Caco-2 (cell line): ENCODE measurements around the gene HS3ST4. TPM values are rescaled to one million over a fixed set of nuclear protein-coding genes. Genes with fewer than 3 reads are reported as not detected.

Source experiments
- BruUV-seq: library from RNA; stranded (reverse); fragments of 400-500 nt; replicated peaks from 2 replicates; lab custom pipeline; 2021; lab: Mats Ljungman, UMichigan
- CTCF ChIA-PET: fragments of 300-600 bp; sonication (Branson Sonifier 250); formaldehyde crosslinking; loops from one replicate; lab custom pipeline; 2022; ENCODE audit warnings: antibody characterized with exemption; lab: Charles Lee
- POLR2A ChIA-PET: fragments of 300-600 bp; sonication (Branson Sonifier 250); formaldehyde crosslinking; loops from one replicate; lab custom pipeline; 2022; ENCODE audit warnings: antibody characterized with exemption; lab: Charles Lee
- DNase-seq, 2 experiments: peaks; one replicate each; pipeline versions ENCODE4 v3.0.0 to v3.0.0-alpha.2; 2020 to 2022
- H3K27me3 ChIP-seq: replicated peaks from 2 replicates; pipeline ENCODE4 v1.6.0; 2011; ENCODE audit warnings: low read length; ENCODE audit not compliant: control insufficient read depth, insufficient read depth
- H3K36me3 ChIP-seq: 2 replicates; pipeline ENCODE4 v1.5.1; 2011; ENCODE audit warnings: low read length; ENCODE audit not compliant: control insufficient read depth, insufficient read depth
- H3K4me1 ChIP-seq: fragments of 250-450 bp; sonication (Bioruptor Pico); 2 replicates; pipeline ENCODE4 v1.5.1; 2020; ENCODE audit warnings: mild to moderate bottlenecking
- H3K4me3 ChIP-seq: 2 replicates; pipeline ENCODE4 v1.5.1; 2011; ENCODE audit warnings: low read depth, mild to moderate bottlenecking, control low read depth, low read length
- H3K9me3 ChIP-seq: fragments of 250-450 bp; sonication (Bioruptor Pico); 2 replicates; pipeline ENCODE4 v1.5.1; 2020; ENCODE audit warnings: mild to moderate bottlenecking, moderate library complexity
- H3K27ac Mint-ChIP-seq: one replicate; pipeline ENCODE4 v1.8.0; 2022; ENCODE audit warnings: mixed read lengths; ENCODE audit not compliant: unreplicated experiment
- H3K27me3 Mint-ChIP-seq: one replicate; pipeline ENCODE4 v1.8.0; 2022; ENCODE audit warnings: mixed read lengths; ENCODE audit not compliant: insufficient read depth, unreplicated experiment
- H3K36me3 Mint-ChIP-seq: one replicate; pipeline ENCODE4 v1.8.0; 2022; ENCODE audit warnings: mild to moderate bottlenecking, mixed read lengths; ENCODE audit not compliant: insufficient read depth, unreplicated experiment
- H3K4me1 Mint-ChIP-seq: one replicate; pipeline ENCODE4 v1.8.0; 2022; ENCODE audit warnings: low read depth, mixed read lengths; ENCODE audit not compliant: unreplicated experiment
- H3K4me3 Mint-ChIP-seq: one replicate; pipeline ENCODE4 v1.8.0; 2022; ENCODE audit warnings: mild to moderate bottlenecking, moderate library complexity, mixed read lengths; ENCODE audit not compliant: unreplicated experiment
- H3K9me3 Mint-ChIP-seq: one replicate; pipeline ENCODE4 v1.8.0; 2022; ENCODE audit warnings: mixed read lengths; ENCODE audit not compliant: unreplicated experiment
- CTCF ChIP-seq, 2 experiments: fragments of 200-600 bp in 1 of 2; IDR thresholded peaks; 1 replicate in 1 of 2; 2 replicates in 1 of 2; pipeline versions ENCODE4 v1.5.1 to v1.8.0; 2011 to 2022; ENCODE audit warnings: antibody characterized with exemption in 1 of 2, control low read depth in 1 of 2, inconsistent platforms in 1 of 2, low read depth in 1 of 2, low read length in 1 of 2, mild to moderate bottlenecking in 1 of 2, moderate library complexity in 1 of 2; ENCODE audit not compliant: insufficient read depth in 1 of 2, severe bottlenecking in 1 of 2, unreplicated experiment in 1 of 2
- intact Hi-C: fragments of 100-400 bp; cut with micrococcal nuclease; formaldehyde crosslinking; loops from one replicate; pipeline ENCODE4 v1.10.0; 2022; ENCODE audit not compliant: unreplicated experiment
- total RNA-seq: library from RNA; stranded (reverse); gene quantifications from 2 replicates; pipeline ENCODE4 v1.2.3, GENCODE V29; 2022

The HS3ST4 gene
- total RNA-seq, 1 experiment from 2014 or later = 0.11 TPM

GRCh38 chr16:25817876-25818275, 126.1 kb downstream of the HS3ST4 start:
- DNase-seq = no peak
- H3K36me3 Mint-ChIP-seq = no peaks in the 10 kb centered on the region
- no peaks in the 10 kb centered on the region for H3K9me3 ChIP-seq
- intact Hi-C loops = no loop called here
- CTCF ChIA-PET = no interaction called here
- BruUV-seq = no TSS peak
- no peak overlapping the region for H3K4me3 ChIP-seq
- no peak overlapping the region for H3K4me3 Mint-ChIP-seq
- H3K36me3 ChIP-seq = no peaks in the 10 kb centered on the region
- no peaks in the 10 kb centered on the region for H3K9me3 Mint-ChIP-seq
- POLR2A ChIA-PET = no interaction called here
- no peaks in the 10 kb centered on the region for H3K4me1 ChIP-seq
- no peak overlapping the region for H3K27ac Mint-ChIP-seq
- H3K27me3 Mint-ChIP-seq = peaks cover 9% of the 10 kb centered on the region
- H3K27me3 ChIP-seq = no peaks in the 10 kb centered on the region
- H3K4me1 Mint-ChIP-seq = no peaks in the 10 kb centered on the region
- no peak for TF ChIP-seq CTCF (IDR thresholded peaks at IDR 0.05; ENCODE audit: insufficient read depth in 1 of 2, low read depth in 1 of 2, low read length in 1 of 2, severe bottlenecking in 1 of 2, unreplicated experiment in 1 of 2)

- Histone ChIP-seq H3K27me3 (no peaks in the 10 kb centered on the region), H3K9me3 (no peaks in the 10 kb centered on the region), H3K4me1 (no peaks in the 10 kb centered on the region), H3K4me3 (no peak overlapping the region), H3K36me3 (no peaks in the 10 kb centered on the region)
- ChIA-PET POLR2A (no interaction called here), CTCF (no interaction called here)
- intact Hi-C loops = no loop called here
- H3K4me1 Mint-ChIP-seq = no peaks in the 10 kb centered on the region
- no peak for TF ChIP-seq CTCF (IDR thresholded peaks at IDR 0.05; ENCODE audit: insufficient read depth in 1 of 2, low read depth in 1 of 2, low read length in 1 of 2, severe bottlenecking in 1 of 2, unreplicated experiment in 1 of 2)
- DNase-seq = no peak
- H3K27ac Mint-ChIP-seq = no peak overlapping the region
- H3K36me3 Mint-ChIP-seq = no peaks in the 10 kb centered on the region
- H3K27me3 Mint-ChIP-seq = no peaks in the 10 kb centered on the region
- no peaks in the 10 kb centered on the region for H3K9me3 Mint-ChIP-seq
- H3K4me3 Mint-ChIP-seq = no peak overlapping the region
- no TSS peak for BruUV-seq
Measured at GRCh38 chr16:25823891-25824290, 132.1 kb downstream of the HS3ST4 start.

- Histone ChIP-seq H3K36me3 (no peaks in the 10 kb centered on the region), H3K4me3 (no peak overlapping the region), H3K9me3 (no peaks in the 10 kb centered on the region), H3K4me1 (no peaks in the 10 kb centered on the region), H3K27me3 (no peaks in the 10 kb centered on the region)
- Mint-ChIP-seq H3K9me3 (no peaks in the 10 kb centered on the region), H3K4me1 (no peaks in the 10 kb centered on the region), H3K36me3 (no peaks in the 10 kb centered on the region), H3K27ac (no peak overlapping the region), H3K4me3 (no peak overlapping the region), H3K27me3 (peaks cover 7% of the 10 kb centered on the region)
- BruUV-seq = no TSS peak
- TF ChIP-seq CTCF (IDR thresholded peaks at IDR 0.05; ENCODE audit: insufficient read depth in 1 of 2, low read depth in 1 of 2, low read length in 1 of 2, severe bottlenecking in 1 of 2, unreplicated experiment in 1 of 2) = no peak
- POLR2A ChIA-PET = no interaction called here
- intact Hi-C loops = no loop called here
- CTCF ChIA-PET = interaction anchor here (0.6 kb wide), 1 partner anchor 176 kb away, joined by 3 read pairs; no protein-coding TSS in a partner anchor
- no peak for DNase-seq
Measured at GRCh38 chr16:25827709-25828108, 135.9 kb downstream of the HS3ST4 start.
